SK-N-MC (cell line): ENCODE results near the gene TBXA2R.

ENCODE experiments used
- EZH2 ChIP-seq: fragments of 200-600 bp; sonication (generic); IDR thresholded peaks from one replicate; pipeline ENCODE4 v1.6.1; 2017; ENCODE audit warnings: antibody characterized with exemption
- FOXP2 ChIP-seq: optimal IDR thresholded peaks from 2 replicates; pipeline ENCODE3; 2011; ENCODE audit warnings: mild to moderate bottlenecking, moderate library complexity; ENCODE audit not compliant: insufficient read depth; ENCODE audit errors: extremely low read length, control extremely low read depth
- POLR2AphosphoS5 ChIP-seq: IDR thresholded peaks from 2 replicates; pipeline ENCODE4 v1.6.1; 2012; ENCODE audit warnings: mild to moderate bottlenecking, low read depth, low read length, borderline replicate concordance

- TF ChIP-seq POLR2AphosphoS5 (no peak), EZH2 (no peak), FOXP2 (no peak)
Measured at GRCh38 chr19:3631053-3631861, 24.6 kb upstream of the TBXA2R start.
